HG02571 (cell line): ENCODE results near the gene GNA14.
"Not testable (repeated sequence)": the region's sequence is repeated elsewhere in the genome, so short reads cannot be mapped to it uniquely, and the experiment has no call there.

Experiments
- ATAC-seq: cut with Tn5 transposase; IDR thresholded peaks from one replicate; pipeline ENCODE4 v1.9.1; 2021; ENCODE audit warnings: mild to moderate bottlenecking, moderate library complexity; ENCODE audit not compliant: unreplicated experiment

The GNA14 gene

GRCh38 chr9:77647267-77648233 lies 572 bp downstream of the GNA14 start:
- no peak for ATAC-seq

GRCh38 chr9:77643871-77644270 lies 4.3 kb downstream of the GNA14 start:
- no peak for ATAC-seq

- no peak for ATAC-seq
Measured at GRCh38 chr9:77640741-77641580, 7.2 kb downstream of the GNA14 start.

- ATAC-seq: no peak
Measured at GRCh38 chr9:77632652-77633051, 15.5 kb downstream of the GNA14 start.

GRCh38 chr9:77628864-77629263 lies 19.3 kb downstream of the GNA14 start:
- not testable (repeated sequence) for ATAC-seq

GRCh38 chr9:77616191-77616590 lies 31.9 kb downstream of the GNA14 start:
- ATAC-seq: no peak

- ATAC-seq: no peak
Measured at GRCh38 chr9:77614645-77615044, 33.5 kb downstream of the GNA14 start.

- no peak for ATAC-seq
Measured at GRCh38 chr9:77606526-77606925, 41.6 kb downstream of the GNA14 start.

GRCh38 chr9:77605449-77606220 lies 42.5 kb downstream of the GNA14 start:
- no peak for ATAC-seq

GRCh38 chr9:77604316-77604715 lies 43.8 kb downstream of the GNA14 start:
- no peak for ATAC-seq

GRCh38 chr9:77602852-77603251 lies 45.3 kb downstream of the GNA14 start:
- no peak for ATAC-seq

- no peak for ATAC-seq
Measured at GRCh38 chr9:77601476-77602099, 46.5 kb downstream of the GNA14 start.

GRCh38 chr9:77600810-77601209 lies 47.3 kb downstream of the GNA14 start:
- no peak for ATAC-seq

- no peak for ATAC-seq
Measured at GRCh38 chr9:77599492-77599891, 48.6 kb downstream of the GNA14 start.

GRCh38 chr9:77598991-77599390 lies 49.1 kb downstream of the GNA14 start:
- no peak for ATAC-seq

- no peak for ATAC-seq
Measured at GRCh38 chr9:77598524-77598923, 49.6 kb downstream of the GNA14 start.

GRCh38 chr9:77597057-77597456 lies 51.1 kb downstream of the GNA14 start:
- ATAC-seq: no peak

GRCh38 chr9:77595426-77596095 lies 52.6 kb downstream of the GNA14 start:
- ATAC-seq: no peak

GRCh38 chr9:77594963-77595362 lies 53.2 kb downstream of the GNA14 start:
- ATAC-seq: no peak

- ATAC-seq: no peak
Measured at GRCh38 chr9:77593528-77593927, 54.6 kb downstream of the GNA14 start.
